Ammon's horn (tissue), 1 donor: ENCODE results near the gene PYGO2.

ENCODE experiments used
- DNase-seq: peaks from one replicate; pipeline ENCODE4 v3.0.0-alpha.2; 2016; ENCODE audit warnings: low spot score

PYGO2 gene

GRCh38 chr1:154960446-154961136 lies 991 bp downstream of the PYGO2 start:
- no peak for DNase-seq

DNA sequence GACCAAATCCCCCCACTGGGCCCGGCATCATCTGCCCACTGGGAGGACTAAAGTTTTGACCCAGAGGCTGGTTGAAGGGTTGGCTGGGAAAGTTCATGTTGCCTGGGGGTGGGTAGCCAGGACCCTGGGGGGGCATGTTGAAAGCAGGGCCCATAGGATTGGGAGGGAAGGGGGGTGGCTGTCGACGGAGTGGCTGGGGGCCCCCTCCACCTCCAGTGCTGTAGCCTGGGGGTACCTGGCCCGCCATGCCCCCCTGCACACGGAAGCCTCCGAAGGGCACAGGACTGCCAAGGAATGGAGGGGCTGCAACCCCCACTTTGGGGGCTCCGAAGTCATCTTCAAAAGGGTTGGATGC lies 2.2 kb downstream of the PYGO2 start:
- DNase-seq = no peak

GRCh38 chr1:154958681-154959425 lies 2.7 kb downstream of the PYGO2 start:
- no peak for DNase-seq

- no peak for DNase-seq
Measured at GRCh38 chr1:154958036-154958435, 3.5 kb downstream of the PYGO2 start.

- no peak for DNase-seq
Measured at GRCh38 chr1:154957091-154957657, 4.4 kb downstream of the PYGO2 start.

- DNase-seq = no peak
Measured at GRCh38 chr1:154956544-154956941, 5.0 kb downstream of the PYGO2 start.

DNA sequence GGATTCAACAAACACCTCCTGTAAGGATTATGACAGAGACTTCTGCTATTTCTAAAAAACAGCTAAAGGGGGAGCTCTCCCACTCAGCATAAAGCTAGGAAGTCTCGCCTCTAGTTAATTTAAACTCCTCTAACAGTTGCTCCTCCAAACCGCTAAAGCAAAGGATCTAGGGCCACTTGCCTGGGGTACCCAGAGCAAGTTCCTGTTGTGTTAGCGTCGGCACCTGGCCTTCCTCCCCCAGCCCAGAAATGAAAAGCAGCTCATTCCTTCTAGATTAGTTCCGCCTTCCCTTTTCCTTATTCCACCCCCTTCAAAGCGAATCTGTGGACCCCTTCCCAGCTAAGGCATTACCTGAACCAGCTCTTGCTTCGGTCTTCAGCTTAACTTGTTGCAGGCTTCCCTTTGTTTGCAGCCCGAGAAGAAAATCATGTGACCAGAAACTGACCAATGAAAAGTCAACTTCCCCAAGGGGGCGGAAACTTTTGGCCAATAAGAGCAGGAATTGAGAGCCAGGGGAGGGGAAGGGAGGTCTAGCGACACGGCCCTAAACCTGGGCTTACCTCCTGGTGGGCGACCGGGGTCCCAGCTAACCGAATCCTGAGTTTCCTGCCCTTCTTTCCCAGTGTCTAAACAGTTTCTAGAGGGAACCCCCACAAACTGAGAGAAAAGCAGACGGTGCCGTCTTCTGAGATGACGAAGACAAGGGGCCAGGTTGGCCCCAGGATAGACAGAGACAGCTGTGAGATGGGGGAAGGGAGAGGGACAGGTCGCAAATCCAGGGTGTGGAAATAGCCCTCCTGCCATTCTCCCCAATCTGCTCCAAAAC lies 5.7 kb downstream of the PYGO2 start, which contains the start of gene PBXIP1:
Gene PBXIP1 (minus strand): TSS at position 382 of the 826 bp plus-strand sequence. CDS start 2,378 bp downstream, outside the sequence.
- DNase-seq = peak; percentile 93

DNA sequence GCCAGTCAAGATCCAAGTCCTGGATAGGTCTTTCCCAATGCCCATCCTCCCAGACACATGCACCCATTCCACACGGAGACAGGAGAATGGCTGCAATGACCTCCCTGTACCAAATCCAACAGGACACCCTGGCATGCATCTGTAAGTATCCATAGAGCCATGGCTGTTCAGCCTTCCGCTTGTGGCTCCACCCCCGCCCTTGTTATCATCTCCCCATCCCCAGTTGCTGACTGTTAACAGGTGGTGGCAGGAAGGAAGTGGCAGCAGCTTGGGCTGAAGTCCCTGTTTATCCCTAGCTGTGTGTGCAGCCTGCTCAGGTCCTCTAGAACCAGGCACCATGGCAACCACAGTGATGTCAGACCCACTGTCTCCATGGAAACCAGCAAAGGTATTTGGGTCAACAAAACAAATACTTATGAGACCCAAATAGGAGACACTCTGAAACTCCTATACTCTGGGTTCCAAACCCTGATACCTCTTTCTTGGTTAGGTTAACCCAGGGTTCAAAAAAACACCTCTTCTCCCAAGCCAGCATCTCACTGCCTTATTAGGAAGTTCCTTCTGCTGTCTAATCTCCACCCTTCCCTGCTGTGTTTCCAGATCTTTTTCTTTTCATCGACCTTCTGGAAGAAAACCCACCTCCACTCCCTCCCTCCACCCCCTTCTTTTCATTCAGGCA lies 6.4 kb downstream of the PYGO2 start:
- DNase-seq = peak; percentile 86

- no peak for DNase-seq
Measured at GRCh38 chr1:154954541-154954940, 7.0 kb downstream of the PYGO2 start.

DNA sequence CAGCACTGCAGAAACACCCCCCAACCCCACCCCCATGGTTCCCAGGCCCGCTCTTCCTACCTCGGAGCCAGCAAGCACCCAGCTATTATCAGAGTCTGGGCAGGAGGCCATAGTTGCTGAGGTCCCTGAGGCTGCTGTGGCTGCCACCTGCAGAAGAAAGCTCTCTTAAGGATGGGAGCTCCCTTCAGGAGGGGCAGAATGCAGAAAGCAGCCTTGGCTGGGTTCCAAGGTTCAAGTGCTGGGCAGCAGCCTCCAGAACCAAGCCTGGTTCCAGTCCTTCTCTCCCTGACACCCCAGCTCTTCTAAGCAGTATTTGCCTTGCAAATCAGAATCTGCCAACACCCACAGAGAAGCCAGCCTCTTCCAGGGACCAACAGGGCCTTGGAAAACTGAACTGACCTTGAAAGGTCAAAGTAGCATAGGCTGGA lies 8.0 kb downstream of the PYGO2 start:
- no peak for DNase-seq

GRCh38 chr1:154952664-154953063 lies 8.9 kb downstream of the PYGO2 start:
- no peak for DNase-seq

GRCh38 chr1:154951901-154952657 lies 9.5 kb downstream of the PYGO2 start:
- no peak for DNase-seq

- DNase-seq = no peak
Measured at GRCh38 chr1:154948079-154948478, 13.5 kb downstream of the PYGO2 start.

GRCh38 chr1:154945962-154946850 lies 15.4 kb downstream of the PYGO2 start:
- DNase-seq = no peak

- DNase-seq = no peak
Measured at GRCh38 chr1:154945160-154945961, 16.2 kb downstream of the PYGO2 start.

- no peak for DNase-seq
Measured at GRCh38 chr1:154944401-154945159, 17.0 kb downstream of the PYGO2 start.

- DNase-seq = peak; percentile 70
Measured at GRCh38 chr1:154943649-154944400, 17.8 kb downstream of the PYGO2 start.
